Right lung (tissue), 5 donors: ENCODE data around the gene DPP10. TPM values are rescaled to one million over a fixed set of nuclear protein-coding genes. Genes with fewer than 3 reads are reported as not detected.
"Not testable (repeated sequence)": the region's sequence is repeated elsewhere in the genome, so short reads cannot be mapped to it uniquely, and the experiment has no call there.

Experiments
- DNase-seq, 2 donors: peaks; one replicate each; pipeline ENCODE4 v3.0.0-alpha.2; 2013
- polyA plus RNA-seq, 5 donors: library from polyadenylated mRNA; unstranded; fragments of 120-200 nt; gene quantifications; one replicate each; pipeline versions ENCODE4 v1.2.1 to v1.2.3, GENCODE V29; 2013; ENCODE audit warnings: inconsistent platforms in 1 of 5, low replicate concordance in 1 of 5; ENCODE audit not compliant: insufficient read length in 5 of 5, insufficient read depth in 1 of 5

DPP10 gene
- polyA plus RNA-seq, 5 donors, result 3.5 to 9.8 (median 5.0) TPM

GRCh38 chr2:115422004-115422634 lies 979.7 kb downstream of the DPP10 start:
- no peak for DNase-seq

- no peak for DNase-seq
Observed at GRCh38 chr2:115427436-115427835, 985.0 kb downstream of the DPP10 start.

- not testable (repeated sequence) for DNase-seq
Observed at GRCh38 chr2:115440746-115441145, 998.3 kb downstream of the DPP10 start.

GRCh38 chr2:115443539-115444185 lies 1001.2 kb downstream of the DPP10 start:
- DNase-seq, result no peak

GRCh38 chr2:115460008-115460407 lies 1017.6 kb downstream of the DPP10 start:
- DNase-seq, result no peak

- no peak for DNase-seq
Observed at GRCh38 chr2:115480741-115481140, 1038.3 kb downstream of the DPP10 start.

- no peak for DNase-seq
Observed at GRCh38 chr2:115481842-115482241, 1039.4 kb downstream of the DPP10 start.

GRCh38 chr2:115483666-115484065 lies 1041.2 kb downstream of the DPP10 start:
- no peak for DNase-seq

- DNase-seq, result no peak
Observed at GRCh38 chr2:115484486-115484885, 1042.0 kb downstream of the DPP10 start.

GRCh38 chr2:115484983-115485382 lies 1042.5 kb downstream of the DPP10 start:
- DNase-seq, result no peak

- no peak for DNase-seq
Observed at GRCh38 chr2:115491186-115491793, 1048.8 kb downstream of the DPP10 start.

GRCh38 chr2:115505331-115505730 lies 1062.9 kb downstream of the DPP10 start:
- no peak for DNase-seq

- DNase-seq, result no peak
Observed at GRCh38 chr2:115520727-115521126, 1078.3 kb downstream of the DPP10 start.

GRCh38 chr2:115524452-115524851 lies 1082.0 kb downstream of the DPP10 start:
- no peak for DNase-seq

GRCh38 chr2:115529627-115530026 lies 1087.2 kb downstream of the DPP10 start:
- DNase-seq, result no peak

GRCh38 chr2:115533081-115533480 lies 1090.6 kb downstream of the DPP10 start:
- DNase-seq, result no peak

GRCh38 chr2:115541814-115542213 lies 1099.4 kb downstream of the DPP10 start:
- no peak for DNase-seq

- DNase-seq, result no peak
Observed at GRCh38 chr2:115542331-115542730, 1099.9 kb downstream of the DPP10 start.

GRCh38 chr2:115543024-115543423 lies 1100.6 kb downstream of the DPP10 start:
- DNase-seq, result no peak

- no peak for DNase-seq
Observed at GRCh38 chr2:115543461-115543860, 1101.0 kb downstream of the DPP10 start.

- no peak for DNase-seq
Observed at GRCh38 chr2:115549611-115550130, 1107.2 kb downstream of the DPP10 start.

GRCh38 chr2:115552726-115553125 lies 1110.3 kb downstream of the DPP10 start:
- DNase-seq, result no peak

- DNase-seq, result no peak
Observed at GRCh38 chr2:115554153-115554552, 1111.7 kb downstream of the DPP10 start.
